ENCODE data around the gene LCAT. TPM values are rescaled to one million over a fixed set of nuclear protein-coding genes. Genes with fewer than 3 reads are reported as not detected.

Gene LCAT
- total and polyA plus RNA-seq, 2 experiments from 2014 or later, result 13.7 to 18.9 TPM

DNA sequence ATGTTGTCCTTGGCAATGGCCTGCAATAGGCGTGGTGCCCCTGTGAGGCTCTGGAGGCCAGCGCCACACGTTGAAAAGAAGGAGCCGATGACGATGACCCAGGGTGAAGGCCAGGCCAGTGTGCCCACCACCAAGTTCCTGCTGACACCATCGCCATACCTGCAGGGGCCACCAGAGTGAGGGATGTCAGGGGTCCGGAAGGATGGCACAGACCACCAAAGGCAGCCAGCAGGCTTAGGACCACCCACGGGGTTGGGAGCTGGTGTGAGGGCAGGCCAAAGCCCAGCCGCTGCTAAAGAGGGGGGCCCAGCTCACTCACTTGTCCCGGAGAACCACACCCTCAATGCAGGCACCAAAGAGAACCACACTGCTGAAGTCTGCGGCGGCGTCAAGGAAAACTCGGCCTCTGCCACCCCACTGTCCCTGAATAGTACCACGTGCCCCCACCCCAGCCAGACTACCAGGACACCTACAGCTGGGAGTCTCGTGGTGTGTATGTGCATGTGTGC, 6.5 kb upstream of the LCAT start (continued):
- TF ChIP-seq, protein P1, sequence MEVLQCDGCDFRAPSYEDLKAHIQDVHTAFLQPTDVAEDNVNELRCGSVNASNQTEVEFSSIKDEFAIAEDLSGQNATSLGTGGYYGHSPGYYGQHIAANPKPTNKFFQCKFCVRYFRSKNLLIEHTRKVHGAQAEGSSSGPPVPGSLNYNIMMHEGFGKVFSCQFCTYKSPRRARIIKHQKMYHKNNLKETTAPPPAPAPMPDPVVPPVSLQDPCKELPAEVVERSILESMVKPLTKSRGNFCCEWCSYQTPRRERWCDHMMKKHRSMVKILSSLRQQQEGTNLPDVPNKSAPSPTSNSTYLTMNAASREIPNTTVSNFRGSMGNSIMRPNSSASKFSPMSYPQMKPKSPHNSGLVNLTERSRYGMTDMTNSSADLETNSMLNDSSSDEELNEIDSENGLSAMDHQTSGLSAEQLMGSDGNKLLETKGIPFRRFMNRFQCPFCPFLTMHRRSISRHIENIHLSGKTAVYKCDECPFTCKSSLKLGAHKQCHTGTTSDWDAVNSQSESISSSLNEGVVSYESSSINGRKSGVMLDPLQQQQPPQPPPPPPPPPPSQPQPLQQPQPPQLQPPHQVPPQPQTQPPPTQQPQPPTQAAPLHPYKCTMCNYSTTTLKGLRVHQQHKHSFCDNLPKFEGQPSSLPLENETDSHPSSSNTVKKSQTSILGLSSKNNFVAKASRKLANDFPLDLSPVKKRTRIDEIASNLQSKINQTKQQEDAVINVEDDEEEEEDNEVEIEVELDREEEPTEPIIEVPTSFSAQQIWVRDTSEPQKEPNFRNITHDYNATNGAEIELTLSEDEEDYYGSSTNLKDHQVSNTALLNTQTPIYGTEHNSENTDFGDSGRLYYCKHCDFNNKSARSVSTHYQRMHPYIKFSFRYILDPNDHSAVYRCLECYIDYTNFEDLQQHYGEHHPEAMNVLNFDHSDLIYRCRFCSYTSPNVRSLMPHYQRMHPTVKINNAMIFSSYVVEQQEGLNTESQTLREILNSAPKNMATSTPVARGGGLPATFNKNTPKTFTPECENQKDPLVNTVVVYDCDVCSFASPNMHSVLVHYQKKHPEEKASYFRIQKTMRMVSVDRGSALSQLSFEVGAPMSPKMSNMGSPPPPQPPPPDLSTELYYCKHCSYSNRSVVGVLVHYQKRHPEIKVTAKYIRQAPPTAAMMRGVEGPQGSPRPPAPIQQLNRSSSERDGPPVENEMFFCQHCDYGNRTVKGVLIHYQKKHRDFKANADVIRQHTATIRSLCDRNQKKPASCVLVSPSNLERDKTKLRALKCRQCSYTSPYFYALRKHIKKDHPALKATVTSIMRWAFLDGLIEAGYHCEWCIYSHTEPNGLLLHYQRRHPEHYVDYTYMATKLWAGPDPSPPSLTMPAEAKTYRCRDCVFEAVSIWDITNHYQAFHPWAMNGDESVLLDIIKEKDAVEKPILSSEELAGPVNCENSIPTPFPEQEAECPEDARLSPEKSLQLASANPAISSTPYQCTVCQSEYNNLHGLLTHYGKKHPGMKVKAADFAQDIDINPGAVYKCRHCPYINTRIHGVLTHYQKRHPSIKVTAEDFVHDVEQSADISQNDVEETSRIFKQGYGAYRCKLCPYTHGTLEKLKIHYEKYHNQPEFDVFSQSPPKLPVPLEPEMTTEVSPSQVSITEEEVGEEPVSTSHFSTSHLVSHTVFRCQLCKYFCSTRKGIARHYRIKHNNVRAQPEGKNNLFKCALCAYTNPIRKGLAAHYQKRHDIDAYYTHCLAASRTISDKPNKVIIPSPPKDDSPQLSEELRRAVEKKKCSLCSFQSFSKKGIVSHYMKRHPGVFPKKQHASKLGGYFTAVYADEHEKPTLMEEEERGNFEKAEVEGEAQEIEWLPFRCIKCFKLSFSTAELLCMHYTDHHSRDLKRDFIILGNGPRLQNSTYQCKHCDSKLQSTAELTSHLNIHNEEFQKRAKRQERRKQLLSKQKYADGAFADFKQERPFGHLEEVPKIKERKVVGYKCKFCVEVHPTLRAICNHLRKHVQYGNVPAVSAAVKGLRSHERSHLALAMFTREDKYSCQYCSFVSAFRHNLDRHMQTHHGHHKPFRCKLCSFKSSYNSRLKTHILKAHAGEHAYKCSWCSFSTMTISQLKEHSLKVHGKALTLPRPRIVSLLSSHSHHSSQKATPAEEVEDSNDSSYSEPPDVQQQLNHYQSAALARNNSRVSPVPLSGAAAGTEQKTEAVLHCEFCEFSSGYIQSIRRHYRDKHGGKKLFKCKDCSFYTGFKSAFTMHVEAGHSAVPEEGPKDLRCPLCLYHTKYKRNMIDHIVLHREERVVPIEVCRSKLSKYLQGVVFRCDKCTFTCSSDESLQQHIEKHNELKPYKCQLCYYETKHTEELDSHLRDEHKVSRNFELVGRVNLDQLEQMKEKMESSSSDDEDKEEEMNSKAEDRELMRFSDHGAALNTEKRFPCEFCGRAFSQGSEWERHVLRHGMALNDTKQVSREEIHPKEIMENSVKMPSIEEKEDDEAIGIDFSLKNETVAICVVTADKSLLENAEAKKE (CRISPR knock-in tag; IDR thresholded peaks at IDR 0.05), result no peak
- TF ChIP-seq EZH2phosphoT487 (IDR thresholded peaks at IDR 0.05; ENCODE audit: unreplicated experiment), result no peak
- TF ChIP-seq, protein P2, sequence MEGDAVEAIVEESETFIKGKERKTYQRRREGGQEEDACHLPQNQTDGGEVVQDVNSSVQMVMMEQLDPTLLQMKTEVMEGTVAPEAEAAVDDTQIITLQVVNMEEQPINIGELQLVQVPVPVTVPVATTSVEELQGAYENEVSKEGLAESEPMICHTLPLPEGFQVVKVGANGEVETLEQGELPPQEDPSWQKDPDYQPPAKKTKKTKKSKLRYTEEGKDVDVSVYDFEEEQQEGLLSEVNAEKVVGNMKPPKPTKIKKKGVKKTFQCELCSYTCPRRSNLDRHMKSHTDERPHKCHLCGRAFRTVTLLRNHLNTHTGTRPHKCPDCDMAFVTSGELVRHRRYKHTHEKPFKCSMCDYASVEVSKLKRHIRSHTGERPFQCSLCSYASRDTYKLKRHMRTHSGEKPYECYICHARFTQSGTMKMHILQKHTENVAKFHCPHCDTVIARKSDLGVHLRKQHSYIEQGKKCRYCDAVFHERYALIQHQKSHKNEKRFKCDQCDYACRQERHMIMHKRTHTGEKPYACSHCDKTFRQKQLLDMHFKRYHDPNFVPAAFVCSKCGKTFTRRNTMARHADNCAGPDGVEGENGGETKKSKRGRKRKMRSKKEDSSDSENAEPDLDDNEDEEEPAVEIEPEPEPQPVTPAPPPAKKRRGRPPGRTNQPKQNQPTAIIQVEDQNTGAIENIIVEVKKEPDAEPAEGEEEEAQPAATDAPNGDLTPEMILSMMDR (conservative IDR thresholded peaks at IDR 0.05; ENCODE audit: low read depth in 2 of 2), result no peak

- ATAC-seq (no peak), DNase-seq (ENCODE audit: low spot score) (no peak)
- H3K4me2 ChIP-seq, result no peak overlapping the region
- no peaks in the 10 kb centered on the region for H3K27me3 ChIP-seq (ENCODE audit: insufficient read depth)
- Mint-ChIP-seq H3K27ac (no peak overlapping the region), H3K4me1 (no peaks in the 10 kb centered on the region), H3K36me3 (ENCODE audit: low read depth) (peaks cover 51% of the 10 kb centered on the region), H3K27me3 (ENCODE audit: insufficient read depth, low read depth, poor library complexity) (peaks cover 4% of the 10 kb centered on the region), H3K4me3 (no peak overlapping the region), H3K9me3 (no peaks in the 10 kb centered on the region)
- H3K4me3 ChIP-seq, result no peak overlapping the region
- peaks cover 13% of the 10 kb centered on the region; the same call in 1 of the 2 replicates for H3K36me3 ChIP-seq (ENCODE audit: insufficient read depth)
- H4K20me1 ChIP-seq (replicated peaks; ENCODE audit: insufficient read depth), result no peaks in the 10 kb centered on the region
- no peak overlapping the region for H2AFZ ChIP-seq
- no peaks in the 10 kb centered on the region for H3F3A ChIP-seq (replicated peaks; ENCODE audit: low read depth)
- H3K79me2 ChIP-seq (replicated peaks; ENCODE audit: insufficient read depth), result no peaks in the 10 kb centered on the region
- no peak overlapping the region for H3K27ac ChIP-seq (ENCODE audit: low read depth)
- no peaks in the 10 kb centered on the region for H3K4me1 ChIP-seq (ENCODE audit: insufficient read depth)
- H3K9me2 ChIP-seq (ENCODE audit: insufficient read depth), result no peaks in the 10 kb centered on the region
- TF ChIP-seq, protein P2 (conservative IDR thresholded peaks at IDR 0.05; ENCODE audit: low read depth in 2 of 2), result no peak
- no peak for TF ChIP-seq CREB1 (CRISPR knock-in tag; IDR thresholded peaks at IDR 0.05; ENCODE audit: low read depth)
- no peak for TF ChIP-seq JUNB (IDR thresholded peaks at IDR 0.05; ENCODE audit: unreplicated experiment)
- no peak for TF ChIP-seq NANOG (IDR thresholded peaks at IDR 0.05; ENCODE audit: borderline replicate concordance)
- no peak for TF ChIP-seq EZH2phosphoT487 (IDR thresholded peaks at IDR 0.05; ENCODE audit: unreplicated experiment)
- no peak for TF ChIP-seq ZNF331 (CRISPR knock-in tag; IDR thresholded peaks at IDR 0.05; ENCODE audit: low read depth)
- TF ChIP-seq ZNF114 (CRISPR knock-in tag; IDR thresholded peaks at IDR 0.05), result no peak
- TF ChIP-seq POLR2AphosphoS5 (IDR thresholded peaks at IDR 0.05; ENCODE audit: low read depth), result no peak
- no peak for TF ChIP-seq EZH2 (IDR thresholded peaks at IDR 0.05; ENCODE audit: low read depth, unreplicated experiment)
These were observed 5.7 kb upstream of the LCAT start for GRCh38 chr16:67949645-67950044.

Measured in GM23338 (cell line).